WI38 (cell line): ENCODE measurements around the gene RNF207.
A peak's percentile ranks its signal among the peaks of the same experiment; 100 is the strongest.

ENCODE experiments used
- H3K4me3 ChIP-seq: 2 replicates; pipeline ENCODE4 v1.5.1; 2011; ENCODE audit warnings: low read depth, mild to moderate bottlenecking, control low read depth, low read length
- TF ChIP-seq, protein P1 (sequence below): IDR thresholded peaks from 2 replicates; pipeline ENCODE4 v1.5.1; 2012; ENCODE audit warnings: low read depth, mild to moderate bottlenecking, control low read depth, low read length

Gene RNF207

DNA sequence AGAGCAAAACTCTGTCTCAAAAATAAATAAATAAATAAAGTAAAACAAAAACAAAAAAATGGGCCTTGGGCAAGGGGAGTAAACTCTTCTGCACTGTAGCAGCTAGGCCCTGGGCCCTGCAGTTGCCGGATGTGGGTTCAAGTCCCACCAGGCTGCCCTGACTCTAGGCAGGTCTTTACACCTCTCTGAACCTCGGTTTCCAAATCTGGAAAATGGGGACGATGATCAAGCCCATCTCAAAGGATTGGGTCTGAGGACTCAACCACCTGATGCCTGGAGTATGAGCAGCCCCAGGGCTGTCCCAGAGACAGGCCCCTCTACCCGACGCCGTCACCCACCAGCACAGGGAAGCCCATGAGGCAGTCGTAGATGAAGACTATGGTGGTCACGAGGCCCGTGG is 47.5 kb downstream of the RNF207 start:
- TF ChIP-seq, protein P1, sequence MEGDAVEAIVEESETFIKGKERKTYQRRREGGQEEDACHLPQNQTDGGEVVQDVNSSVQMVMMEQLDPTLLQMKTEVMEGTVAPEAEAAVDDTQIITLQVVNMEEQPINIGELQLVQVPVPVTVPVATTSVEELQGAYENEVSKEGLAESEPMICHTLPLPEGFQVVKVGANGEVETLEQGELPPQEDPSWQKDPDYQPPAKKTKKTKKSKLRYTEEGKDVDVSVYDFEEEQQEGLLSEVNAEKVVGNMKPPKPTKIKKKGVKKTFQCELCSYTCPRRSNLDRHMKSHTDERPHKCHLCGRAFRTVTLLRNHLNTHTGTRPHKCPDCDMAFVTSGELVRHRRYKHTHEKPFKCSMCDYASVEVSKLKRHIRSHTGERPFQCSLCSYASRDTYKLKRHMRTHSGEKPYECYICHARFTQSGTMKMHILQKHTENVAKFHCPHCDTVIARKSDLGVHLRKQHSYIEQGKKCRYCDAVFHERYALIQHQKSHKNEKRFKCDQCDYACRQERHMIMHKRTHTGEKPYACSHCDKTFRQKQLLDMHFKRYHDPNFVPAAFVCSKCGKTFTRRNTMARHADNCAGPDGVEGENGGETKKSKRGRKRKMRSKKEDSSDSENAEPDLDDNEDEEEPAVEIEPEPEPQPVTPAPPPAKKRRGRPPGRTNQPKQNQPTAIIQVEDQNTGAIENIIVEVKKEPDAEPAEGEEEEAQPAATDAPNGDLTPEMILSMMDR = no peak

DNA sequence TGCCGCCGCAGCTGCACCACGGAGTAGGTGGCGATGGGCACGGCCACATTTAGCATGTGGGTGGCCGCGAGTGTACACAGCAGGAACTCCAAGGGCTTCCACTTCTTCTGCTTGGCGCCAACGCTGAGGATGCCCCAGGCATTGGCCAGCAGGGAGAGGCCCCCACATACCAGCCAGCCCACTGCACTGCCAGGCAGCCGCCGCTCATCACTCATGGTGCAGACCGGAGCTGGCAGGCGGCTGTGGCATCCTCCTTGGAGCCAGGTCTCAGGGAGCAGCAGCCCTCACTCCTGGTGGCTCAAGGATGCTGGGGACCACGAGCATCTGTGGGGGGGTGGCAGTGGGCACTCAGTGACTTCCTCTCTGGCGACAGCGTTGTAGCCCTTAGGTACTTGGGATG is 48.8 kb downstream of the RNF207 start:
- TF ChIP-seq, protein P1 = no peak
- no peak overlapping the region for H3K4me3 ChIP-seq

More for the DNA sequence above, 47.5 kb downstream of the RNF207 start:
- H3K4me3 ChIP-seq = no peak overlapping the region

DNA sequence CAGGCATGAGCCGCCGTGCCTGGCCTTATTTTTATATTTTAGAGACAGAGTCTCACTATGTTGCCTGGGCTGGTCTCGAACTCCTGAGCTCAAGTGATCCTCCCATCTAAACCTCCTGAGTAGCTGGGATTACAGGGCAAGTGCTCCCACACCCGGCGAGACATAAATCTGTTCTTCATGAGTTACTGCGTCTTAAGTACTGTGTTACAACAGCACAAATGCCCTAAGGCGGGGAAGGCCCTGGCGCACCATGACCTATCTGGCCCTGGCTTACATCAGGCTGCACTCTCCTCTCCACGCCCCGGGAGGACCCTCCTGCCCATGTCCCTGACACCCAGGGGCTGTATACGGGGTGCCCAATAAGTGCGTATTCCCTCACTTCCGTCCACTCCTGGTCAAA is 50.7 kb downstream of the RNF207 start:
- H3K4me3 ChIP-seq = no peak overlapping the region
- TF ChIP-seq, protein P1 = no peak

DNA sequence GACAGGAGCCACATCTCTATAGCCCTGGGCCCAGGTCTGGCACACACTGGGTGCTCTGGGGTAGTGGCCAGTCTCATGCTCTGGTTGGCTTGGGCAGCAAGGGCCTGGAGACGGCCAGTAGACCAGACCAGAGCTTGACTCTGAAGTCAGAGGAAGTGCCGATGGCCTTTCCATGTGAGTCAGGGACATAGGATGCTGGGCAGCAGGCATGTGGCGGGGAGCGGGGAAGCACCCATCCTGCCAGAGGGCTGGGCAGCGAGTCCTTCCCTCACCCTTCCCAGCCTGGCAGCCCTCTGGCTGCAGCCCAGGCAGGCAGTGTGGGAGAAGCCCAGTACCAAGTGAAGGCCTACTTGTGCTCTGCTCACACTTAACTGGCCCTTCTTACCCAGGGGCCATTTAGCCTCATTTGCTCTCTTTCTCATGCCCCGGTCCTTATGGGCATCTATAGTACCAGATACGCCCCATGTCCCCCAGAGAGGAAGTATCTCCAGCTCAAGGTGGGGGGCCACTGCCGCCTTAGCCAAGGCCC is 51.7 kb downstream of the RNF207 start:
- TF ChIP-seq, protein P1 = no peak
- no peak overlapping the region for H3K4me3 ChIP-seq

DNA sequence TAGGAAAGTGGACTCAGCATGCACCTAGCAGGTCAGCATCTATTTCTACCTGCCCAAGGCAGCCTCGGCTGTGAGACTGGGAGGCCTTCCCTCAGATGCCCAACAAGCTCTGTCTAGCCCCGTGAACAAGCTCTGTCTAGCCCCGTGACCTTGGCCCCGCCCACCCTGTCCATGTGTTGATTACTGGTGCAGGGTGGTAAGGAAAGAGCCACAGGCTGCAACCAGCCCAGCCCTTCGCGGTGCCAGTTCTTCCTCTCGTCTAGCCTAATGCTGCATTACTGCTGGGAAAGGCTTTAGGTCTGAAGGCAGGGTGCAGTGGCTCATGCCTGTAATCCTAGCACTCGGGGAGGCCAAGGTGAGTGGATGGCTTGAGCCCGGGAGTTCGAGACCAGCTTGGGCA is 52.8 kb downstream of the RNF207 start:
- TF ChIP-seq, protein P1 = no peak
- H3K4me3 ChIP-seq = no peak overlapping the region

DNA sequence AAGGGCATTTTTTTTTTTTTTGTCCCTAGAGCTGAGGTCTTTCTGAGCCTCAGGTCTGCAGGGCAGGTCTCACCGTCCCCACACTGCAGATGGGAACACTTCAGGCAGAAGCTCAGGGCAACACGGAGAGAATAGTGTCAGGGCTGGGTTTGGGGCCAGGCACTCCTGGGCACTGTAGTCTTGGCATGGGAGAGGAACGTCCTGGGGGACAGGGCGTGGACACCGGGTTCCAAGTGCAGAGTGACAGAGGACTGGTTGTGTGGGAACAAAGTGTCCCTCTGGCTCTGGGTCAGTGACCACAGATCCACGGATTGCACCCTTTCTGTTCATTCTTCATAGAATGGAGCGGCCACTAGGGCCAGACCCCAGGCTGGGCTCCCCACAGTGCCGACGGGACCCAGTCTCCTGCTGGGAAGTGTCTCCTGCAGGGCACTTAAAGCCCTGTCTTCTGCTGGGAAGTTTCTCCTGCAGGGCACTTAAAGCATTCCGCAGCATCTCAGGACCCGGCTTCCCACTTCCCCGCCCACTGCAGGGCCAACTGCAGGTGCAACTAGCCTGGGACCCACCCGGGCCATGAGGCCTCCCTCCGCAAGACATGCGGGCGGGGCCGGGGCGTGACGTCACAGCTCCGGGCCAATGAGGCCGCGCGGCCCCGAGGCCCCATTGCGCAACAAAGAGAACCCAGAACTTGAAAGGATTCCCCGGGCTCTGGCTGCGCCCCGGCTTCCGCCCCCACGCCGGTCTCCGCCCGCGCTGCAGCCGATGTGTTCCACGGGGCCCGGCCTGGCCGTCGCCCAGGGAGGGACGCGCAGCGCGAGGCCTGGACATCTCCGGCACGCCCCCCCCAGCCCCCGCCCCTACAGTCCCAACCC is 53.8 kb downstream of the RNF207 start:
- peak overlapping the region; percentile 69 for H3K4me3 ChIP-seq

DNA sequence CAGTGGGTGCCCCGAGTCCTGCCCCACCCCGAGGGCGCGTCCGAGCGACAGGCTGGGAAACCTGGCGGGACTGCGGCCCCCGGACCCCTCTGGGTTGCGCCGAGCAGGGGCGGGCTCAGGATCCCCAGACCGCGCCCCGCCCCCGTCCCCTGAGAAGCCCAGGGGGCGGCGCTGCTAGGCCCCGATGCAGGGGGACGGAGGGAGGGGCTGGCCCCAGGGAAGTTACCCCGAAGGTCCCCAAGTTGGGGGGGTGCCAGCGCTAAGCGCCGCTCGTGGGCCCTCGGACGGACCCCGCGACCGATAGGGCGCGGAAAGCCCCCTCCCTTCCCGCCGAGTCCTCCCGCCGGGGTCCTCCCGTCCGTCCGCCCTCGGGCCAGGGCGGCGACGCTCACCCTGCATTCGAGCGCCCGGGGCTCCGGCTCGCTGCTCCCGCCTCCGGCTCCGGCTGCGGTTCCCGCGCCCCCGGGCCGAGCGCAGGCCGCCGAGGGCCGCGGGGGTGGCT is 54.6 kb downstream of the RNF207 start:
- H3K4me3 ChIP-seq = peak overlapping the region; percentile 69
- TF ChIP-seq, protein P1 = no peak

More for the DNA sequence above, 53.8 kb downstream of the RNF207 start:
- TF ChIP-seq, protein P1 = no peak
